Left lobe of liver (tissue), 2 donors: ENCODE data around the gene ACER3. TPM values are rescaled to one million over a fixed set of nuclear protein-coding genes. Genes with fewer than 3 reads are reported as not detected.

Experiments used
- ATAC-seq: fragments of 200-7000 bp; cut with Tn5 transposase; one replicate; pipeline ENCODE4 v1.9.1; 2020; ENCODE audit warnings: mild to moderate bottlenecking, moderate library complexity
- DNase-seq: peaks from one replicate; pipeline ENCODE4 v3.0.0-alpha.2; 2020; ENCODE audit warnings: low spot score
- total RNA-seq: library from RNA; stranded (reverse); gene quantifications from one replicate; pipeline ENCODE4 v1.2.1, GENCODE V29; 2021
- donor health status: DM: no; HTN: no; CAD: no; lungs with moderate emphysema.
- donor health status: DM: no; HTN: yes; CAD: no.

Gene ACER3
- total RNA-seq, 1 donor from 2014 or later, result 4.8 TPM

DNA sequence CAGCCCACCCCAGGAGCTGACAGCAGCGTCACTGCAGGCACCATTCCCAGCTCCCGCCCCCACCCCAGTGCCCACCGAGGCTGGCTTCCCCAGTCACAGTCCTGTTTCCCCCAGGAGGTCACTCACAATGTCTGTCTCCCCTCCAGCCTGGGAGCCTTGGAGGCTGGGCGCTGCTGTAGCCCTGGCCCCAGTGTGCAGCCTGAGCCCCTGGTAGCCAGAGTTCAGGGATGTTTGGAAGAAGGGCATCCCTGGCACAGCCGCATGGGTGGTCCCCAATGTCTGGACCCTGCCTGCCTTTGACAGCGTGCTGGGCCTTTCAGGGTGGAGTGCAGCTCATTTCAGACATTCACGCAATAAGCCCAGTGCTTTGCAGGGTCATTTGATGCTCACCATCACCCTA lies 210.4 kb downstream of the ACER3 start:
- DNase-seq, result peak; percentile 27
- no peak for ATAC-seq

DNA sequence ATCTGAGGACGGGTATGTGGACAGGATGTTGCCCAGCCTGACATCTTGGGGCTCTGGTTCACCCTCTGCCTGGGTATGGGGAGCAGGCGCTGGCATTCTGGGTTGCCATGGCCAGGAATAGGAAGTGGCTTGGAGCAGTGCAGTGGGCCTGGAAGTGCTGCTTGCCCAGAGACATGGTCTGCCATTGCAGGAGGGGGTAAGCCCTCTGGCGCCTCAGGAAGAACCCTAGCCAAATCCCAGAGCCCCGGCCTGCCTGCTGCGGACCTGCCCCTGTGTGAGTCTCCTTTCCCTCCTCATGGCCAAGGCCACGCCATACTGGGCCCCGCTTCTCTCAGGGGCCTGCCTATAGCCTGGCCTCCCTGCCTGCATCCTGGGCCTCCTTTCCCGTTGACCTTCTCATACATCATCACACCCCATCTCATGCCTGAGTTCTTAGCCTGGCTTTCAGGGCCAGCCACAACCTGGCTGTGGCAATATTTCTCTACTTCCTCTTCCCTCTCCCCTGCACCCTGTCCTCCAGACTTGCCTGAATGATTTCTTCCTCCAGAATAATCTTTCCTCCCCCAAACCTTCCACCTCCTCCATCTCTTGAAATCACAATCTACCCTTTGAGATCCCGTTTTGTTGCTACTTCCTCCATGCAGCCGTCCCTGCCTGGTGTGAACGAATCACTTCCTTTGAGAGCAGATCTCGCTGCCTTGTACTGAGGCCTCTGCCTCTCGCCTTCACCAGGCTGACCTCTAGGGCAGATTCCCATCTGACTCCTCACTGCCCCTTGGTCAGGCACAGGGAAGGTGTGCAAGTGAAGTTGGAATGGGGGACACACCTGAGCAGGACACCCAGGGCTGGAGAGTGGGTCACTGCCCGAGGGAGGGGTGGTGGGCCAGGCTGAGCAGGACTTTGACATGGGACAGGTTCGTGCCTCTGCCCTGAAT lies 211.2 kb downstream of the ACER3 start:
- ATAC-seq (no peak), DNase-seq (no peak)

GRCh38 chr11:77072851-77073327 lies 212.2 kb downstream of the ACER3 start:
- ATAC-seq (no peak), DNase-seq (no peak)

DNA sequence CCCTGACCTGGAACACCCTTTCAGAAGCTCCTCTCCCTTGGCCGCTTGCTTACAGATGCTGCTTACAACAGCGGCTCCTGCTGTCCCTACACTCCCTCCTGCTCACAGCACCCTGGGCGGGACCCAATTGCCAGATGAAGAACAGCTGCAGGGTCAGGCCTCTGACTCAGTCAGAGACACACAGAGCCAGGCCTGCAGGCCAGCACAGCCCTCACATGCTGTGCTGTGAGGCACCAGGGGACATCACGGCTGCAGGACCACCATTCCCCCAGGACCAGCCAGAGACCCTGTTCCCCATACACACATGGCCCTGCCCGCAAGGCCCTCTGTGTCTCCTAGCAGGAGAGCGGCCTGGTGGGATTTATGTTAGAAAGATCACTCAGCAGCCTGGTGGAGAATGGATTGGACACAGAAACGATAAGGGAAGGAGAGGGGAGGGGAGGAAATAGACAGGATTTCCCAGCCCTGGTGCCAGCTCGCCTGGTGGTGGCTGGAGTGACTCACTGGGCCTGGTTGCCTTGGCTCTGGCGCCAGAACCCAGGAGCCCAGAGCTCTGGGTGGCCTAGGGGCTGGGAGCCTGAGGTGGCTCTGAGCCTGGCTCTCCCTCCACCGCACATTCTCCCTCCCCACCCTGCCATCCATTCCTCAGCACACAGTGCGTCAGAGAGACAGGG lies 212.7 kb downstream of the ACER3 start:
- ATAC-seq (peak; percentile 53), DNase-seq (peak; percentile 48)

DNA sequence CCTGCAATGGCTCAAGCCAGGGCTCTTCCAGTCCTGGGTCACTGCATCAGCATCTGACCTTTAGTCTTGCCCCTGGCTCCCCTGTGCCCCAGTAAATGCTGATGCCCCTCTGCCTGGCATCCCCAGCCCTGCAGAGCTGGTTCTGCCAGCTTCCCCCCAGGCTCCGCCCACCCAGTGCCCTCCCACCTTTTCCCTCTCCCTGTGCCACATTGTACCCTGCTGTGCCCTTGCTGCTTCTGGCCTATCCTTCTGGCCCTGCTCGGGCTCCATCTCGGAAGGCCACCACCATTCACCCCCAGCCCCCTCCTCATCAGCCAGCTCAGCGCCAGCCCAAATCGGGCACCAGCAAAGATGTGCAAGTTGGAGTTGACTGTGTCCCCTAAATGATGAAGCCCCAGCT lies 213.5 kb downstream of the ACER3 start:
- ATAC-seq (peak; percentile 11), DNase-seq (peak; percentile 42)

GRCh38 chr11:77074626-77075221 lies 214.0 kb downstream of the ACER3 start:
- DNase-seq (no peak), ATAC-seq (no peak)

DNA sequence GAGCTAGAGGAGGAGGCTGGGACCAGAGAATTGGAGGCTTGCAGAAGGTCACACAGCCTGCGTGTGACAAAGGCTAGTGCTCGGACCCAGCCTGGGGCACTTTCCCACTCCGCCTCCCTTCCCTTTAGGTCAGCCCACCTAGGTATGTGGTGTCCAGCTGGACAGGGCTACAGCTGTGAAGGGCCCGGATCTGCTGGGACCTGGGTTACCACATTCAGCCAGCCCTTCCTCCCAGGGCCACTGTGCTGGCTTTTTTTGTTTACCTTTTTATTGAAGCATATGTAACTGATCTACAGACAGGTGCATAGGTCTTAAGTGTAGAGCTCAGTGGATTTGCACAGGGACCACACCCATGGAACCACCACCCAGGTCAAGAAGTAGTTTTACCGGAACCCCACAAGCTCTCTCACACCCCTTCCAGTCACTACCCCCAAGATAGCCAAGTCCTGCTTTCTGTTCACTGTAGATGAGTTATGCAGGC lies 214.7 kb downstream of the ACER3 start:
- no peak for DNase-seq
- peak; percentile 8 for ATAC-seq

Other genes with a start within 250 kb of the ACER3 start
- 10.5 TPM for gene LRRC32, start 190.2 kb upstream of the ACER3 start, total RNA-seq
- gene TSKU, start 77.6 kb upstream of the ACER3 start, total RNA-seq, result 547 TPM
- not detected for gene B3GNT6, start 173.5 kb downstream of the ACER3 start, total RNA-seq
- 78.1 TPM for gene CAPN5, start 206.1 kb downstream of the ACER3 start, total RNA-seq
- gene OMP, start 241.9 kb downstream of the ACER3 start, total RNA-seq, result 3.4 TPM